ENCODE results near the gene NPLOC4. TPM values are rescaled to one million over a fixed set of nuclear protein-coding genes. Genes with fewer than 3 reads are reported as not detected.

NPLOC4 gene
- total and polyA plus RNA-seq, 2 of the 8 experiments (the other 6 are each of a cell fraction or from before 2014, with no cell fraction given) = 70.7 to 92.7 TPM

GRCh38 chr17:81603846-81604610 is 32.9 kb downstream of the NPLOC4 start:
- 96% methylated on average over 11 of the region's 11 CpGs; no CpG with 5 or more reads in 1 of the 2 experiments for WGBS, 2 experiments (ENCODE audit: extremely low coverage in 1 of 2, insufficient coverage in 1 of 2, insufficient read length in 1 of 2, insufficient replicate concordance in 2 of 2, low coverage in 1 of 2, low lambda C conversion rate in 2 of 2, missing lambda C conversion rate in 1 of 2)
- H3K14ac ChIP-seq (ENCODE audit: insufficient read length) = no peak overlapping the region
- no peaks in the 10 kb centered on the region for H3K9me3 ChIP-seq (ENCODE audit: insufficient read depth in 2 of 2, low read depth in 1 of 2, low read length in 1 of 2)
- H2AK5ac ChIP-seq (ENCODE audit: low read depth, low read length) = no peak overlapping the region
- no peaks in the 10 kb centered on the region for H3K23me2 ChIP-seq (ENCODE audit: low read depth, low read length)
- H2AFZ ChIP-seq (ENCODE audit: low read length) = no peak overlapping the region
- no peak overlapping the region for H3K23ac ChIP-seq (ENCODE audit: insufficient read length)
- peaks cover 0 to 2% of the 10 kb centered on the region in 2 experiments; a peak in 1 of 4 replicates for H3K79me2 ChIP-seq (ENCODE audit: control insufficient read depth in 1 of 2, insufficient read depth in 2 of 2, low read length in 2 of 2)
- H3K4ac ChIP-seq (replicated peaks; ENCODE audit: insufficient read length, low read depth, low read length) = no peak overlapping the region
- no peak overlapping the region for H2BK120ac ChIP-seq (replicated peaks; ENCODE audit: low read depth, low read length)
- H3K4me1 ChIP-seq (replicated peaks in 1 of 4; ENCODE audit: control insufficient read depth in 3 of 4, insufficient read depth in 4 of 4, low read length in 3 of 4) = no peaks in the 10 kb centered on the region
- H3K18ac ChIP-seq (ENCODE audit: extremely low read depth, low read length) = no peak overlapping the region
- H3K27me3 ChIP-seq (replicated peaks in 1 of 4; ENCODE audit: control insufficient read depth in 3 of 4, extremely low read depth in 1 of 4, insufficient read depth in 3 of 4, low read length in 3 of 4) = no peaks in the 10 kb centered on the region
- H3K56ac ChIP-seq (replicated peaks; ENCODE audit: insufficient read length, low read depth, low read length) = no peak overlapping the region
- H2BK5ac ChIP-seq (ENCODE audit: low read depth, low read length) = no peak overlapping the region
- no peak for TF ChIP-seq TAF1 (IDR thresholded peaks at IDR 0.05; ENCODE audit: low read depth, low read length)
- TF ChIP-seq ATF3 (IDR thresholded peaks at IDR 0.05; ENCODE audit: insufficient read depth, low read depth, low read length) = no peak
- no peak for TF ChIP-seq MAFK (IDR thresholded peaks at IDR 0.05; ENCODE audit: low read depth, low read length)
- DNase-seq (ENCODE audit: low read depth in 1 of 2, low spot score in 2 of 2) (no peak), FAIRE-seq (no peak)
- no peak overlapping the region; the same call in 1 of the 2 replicates for H4K8ac ChIP-seq (ENCODE audit: extremely low read depth, insufficient read depth, low read length)
- H2BK15ac ChIP-seq (ENCODE audit: low read length) = no peak overlapping the region
- H2BK12ac ChIP-seq (ENCODE audit: low read depth, low read length) = no peak overlapping the region
- H3K4me2 ChIP-seq (ENCODE audit: insufficient read depth in 1 of 2, low read depth in 2 of 2, low read length in 2 of 2) = no peak overlapping the region
- ChIA-PET POLR2A (ENCODE audit: partially characterized antibody) (interaction anchor here (0.9 kb wide), 1 partner anchor 17 kb away, joined by 3 read pairs; no protein-coding TSS in a partner anchor), CTCF (ENCODE audit: partially characterized antibody) (interaction anchor here (0.7 to 4.1 kb wide), 4 partner anchors 12 to 25 kb away, joined by 3 to 21 read pairs (median 3); no protein-coding TSS in a partner anchor)
- no peak overlapping the region for H2BK20ac ChIP-seq (ENCODE audit: low read length)
- no peak overlapping the region for H4K5ac ChIP-seq (ENCODE audit: insufficient read length, low read depth, low read length)
- H4K20me1 ChIP-seq (replicated peaks in 1 of 2; ENCODE audit: control insufficient read depth in 1 of 2, insufficient read depth in 2 of 2, low read length in 2 of 2) = peaks cover 0 to 9% of the 10 kb centered on the region in 2 experiments
- H3K9ac ChIP-seq (replicated peaks in 1 of 4; ENCODE audit: extremely low read depth in 1 of 4, low read depth in 3 of 4, low read length in 3 of 4) = no peak overlapping the region
- no peak overlapping the region for H3K4me3 ChIP-seq (ENCODE audit: extremely low read depth in 1 of 4, insufficient read depth in 2 of 4, low read depth in 3 of 4, low read length in 4 of 4)
- peaks cover 8% of the 10 kb centered on the region for H3K79me1 ChIP-seq (ENCODE audit: low read depth, low read length)
- no peak overlapping the region for H4K91ac ChIP-seq (replicated peaks; ENCODE audit: insufficient read length, low read length)
- H3K27ac ChIP-seq (ENCODE audit: low read depth, low read length) = no peak overlapping the region
- H3K36me3 ChIP-seq (ENCODE audit: control insufficient read depth in 2 of 4, insufficient read depth in 4 of 4, low read length in 3 of 4) = peaks cover 21 to 56% (median 46%) of the 10 kb centered on the region in 4 experiments

Data from H1 (cell line).